ENCODE measurements around the gene GPI.

GRCh38 chr19:34436716-34437115 lies 71.7 kb downstream of the GPI start:
- TF ChIP-seq HDGF (IDR thresholded peaks at IDR 0.05; ENCODE audit: borderline replicate concordance) (no peak), FOXM1 (IDR thresholded peaks at IDR 0.05; ENCODE audit: borderline replicate concordance) (no peak), PKNOX1 (IDR thresholded peaks at IDR 0.05) (no peak), ZNF384 (IDR thresholded peaks at IDR 0.05) (no peak), SP1 (IDR thresholded peaks at IDR 0.05) (no peak)
